Caco-2 (cell line): ENCODE results near the gene FBN3. TPM values are rescaled to one million over a fixed set of nuclear protein-coding genes. Genes with fewer than 3 reads are reported as not detected.
A peak's percentile ranks its signal among the peaks of the same experiment; 100 is the strongest.

Experiments
- BruUV-seq: library from RNA; stranded (reverse); fragments of 400-500 nt; replicated peaks from 2 replicates; lab custom pipeline; 2021; lab: Mats Ljungman, UMichigan
- CTCF ChIA-PET: fragments of 300-600 bp; sonication (Branson Sonifier 250); formaldehyde crosslinking; loops from one replicate; lab custom pipeline; 2022; ENCODE audit warnings: antibody characterized with exemption; lab: Charles Lee
- POLR2A ChIA-PET: fragments of 300-600 bp; sonication (Branson Sonifier 250); formaldehyde crosslinking; loops from one replicate; lab custom pipeline; 2022; ENCODE audit warnings: antibody characterized with exemption; lab: Charles Lee
- DNase-seq, 2 experiments: peaks; one replicate each; pipeline versions ENCODE4 v3.0.0 to v3.0.0-alpha.2; 2020 to 2022
- H3K27me3 ChIP-seq: replicated peaks from 2 replicates; pipeline ENCODE4 v1.6.0; 2011; ENCODE audit warnings: low read length; ENCODE audit not compliant: control insufficient read depth, insufficient read depth
- H3K36me3 ChIP-seq: 2 replicates; pipeline ENCODE4 v1.5.1; 2011; ENCODE audit warnings: low read length; ENCODE audit not compliant: control insufficient read depth, insufficient read depth
- H3K4me1 ChIP-seq: fragments of 250-450 bp; sonication (Bioruptor Pico); 2 replicates; pipeline ENCODE4 v1.5.1; 2020; ENCODE audit warnings: mild to moderate bottlenecking
- H3K4me3 ChIP-seq: 2 replicates; pipeline ENCODE4 v1.5.1; 2011; ENCODE audit warnings: low read depth, mild to moderate bottlenecking, control low read depth, low read length
- H3K9me3 ChIP-seq: fragments of 250-450 bp; sonication (Bioruptor Pico); 2 replicates; pipeline ENCODE4 v1.5.1; 2020; ENCODE audit warnings: mild to moderate bottlenecking, moderate library complexity
- H3K27ac Mint-ChIP-seq: one replicate; pipeline ENCODE4 v1.8.0; 2022; ENCODE audit warnings: mixed read lengths; ENCODE audit not compliant: unreplicated experiment
- H3K27me3 Mint-ChIP-seq: one replicate; pipeline ENCODE4 v1.8.0; 2022; ENCODE audit warnings: mixed read lengths; ENCODE audit not compliant: insufficient read depth, unreplicated experiment
- H3K36me3 Mint-ChIP-seq: one replicate; pipeline ENCODE4 v1.8.0; 2022; ENCODE audit warnings: mild to moderate bottlenecking, mixed read lengths; ENCODE audit not compliant: insufficient read depth, unreplicated experiment
- H3K4me1 Mint-ChIP-seq: one replicate; pipeline ENCODE4 v1.8.0; 2022; ENCODE audit warnings: low read depth, mixed read lengths; ENCODE audit not compliant: unreplicated experiment
- H3K4me3 Mint-ChIP-seq: one replicate; pipeline ENCODE4 v1.8.0; 2022; ENCODE audit warnings: mild to moderate bottlenecking, moderate library complexity, mixed read lengths; ENCODE audit not compliant: unreplicated experiment
- H3K9me3 Mint-ChIP-seq: one replicate; pipeline ENCODE4 v1.8.0; 2022; ENCODE audit warnings: mixed read lengths; ENCODE audit not compliant: unreplicated experiment
- intact Hi-C: fragments of 100-400 bp; cut with micrococcal nuclease; formaldehyde crosslinking; loops from one replicate; pipeline ENCODE4 v1.10.0; 2022; ENCODE audit not compliant: unreplicated experiment
- total RNA-seq: library from RNA; stranded (reverse); gene quantifications from 2 replicates; pipeline ENCODE4 v1.2.3, GENCODE V29; 2022
- TF ChIP-seq, protein P1 (sequence below), 2 experiments: fragments of 200-600 bp in 1 of 2; IDR thresholded peaks; 1 replicate in 1 of 2; 2 replicates in 1 of 2; pipeline versions ENCODE4 v1.5.1 to v1.8.0; 2011 to 2022; ENCODE audit warnings: antibody characterized with exemption in 1 of 2, control low read depth in 1 of 2, inconsistent platforms in 1 of 2, low read depth in 1 of 2, low read length in 1 of 2, mild to moderate bottlenecking in 1 of 2, moderate library complexity in 1 of 2; ENCODE audit not compliant: insufficient read depth in 1 of 2, severe bottlenecking in 1 of 2, unreplicated experiment in 1 of 2

The FBN3 gene
- total RNA-seq, 1 experiment from 2014 or later, result 16.4 TPM

GRCh38 chr19:8052464-8052859, 96.9 kb downstream of the FBN3 start, which contains the start of gene CCL25:
Gene CCL25 (plus strand): TSS chr19:8052760. CDS start chr19:8053050, 290 bp downstream.
- no TSS peak for BruUV-seq
- H3K27me3 Mint-ChIP-seq, result no peaks in the 10 kb centered on the region
- no peaks in the 10 kb centered on the region for H3K9me3 Mint-ChIP-seq
- no peaks in the 10 kb centered on the region for H3K36me3 ChIP-seq
- DNase-seq, result no peak
- TF ChIP-seq, protein P1, sequence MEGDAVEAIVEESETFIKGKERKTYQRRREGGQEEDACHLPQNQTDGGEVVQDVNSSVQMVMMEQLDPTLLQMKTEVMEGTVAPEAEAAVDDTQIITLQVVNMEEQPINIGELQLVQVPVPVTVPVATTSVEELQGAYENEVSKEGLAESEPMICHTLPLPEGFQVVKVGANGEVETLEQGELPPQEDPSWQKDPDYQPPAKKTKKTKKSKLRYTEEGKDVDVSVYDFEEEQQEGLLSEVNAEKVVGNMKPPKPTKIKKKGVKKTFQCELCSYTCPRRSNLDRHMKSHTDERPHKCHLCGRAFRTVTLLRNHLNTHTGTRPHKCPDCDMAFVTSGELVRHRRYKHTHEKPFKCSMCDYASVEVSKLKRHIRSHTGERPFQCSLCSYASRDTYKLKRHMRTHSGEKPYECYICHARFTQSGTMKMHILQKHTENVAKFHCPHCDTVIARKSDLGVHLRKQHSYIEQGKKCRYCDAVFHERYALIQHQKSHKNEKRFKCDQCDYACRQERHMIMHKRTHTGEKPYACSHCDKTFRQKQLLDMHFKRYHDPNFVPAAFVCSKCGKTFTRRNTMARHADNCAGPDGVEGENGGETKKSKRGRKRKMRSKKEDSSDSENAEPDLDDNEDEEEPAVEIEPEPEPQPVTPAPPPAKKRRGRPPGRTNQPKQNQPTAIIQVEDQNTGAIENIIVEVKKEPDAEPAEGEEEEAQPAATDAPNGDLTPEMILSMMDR (IDR thresholded peaks at IDR 0.05; ENCODE audit: insufficient read depth in 1 of 2, low read depth in 1 of 2, low read length in 1 of 2, severe bottlenecking in 1 of 2, unreplicated experiment in 1 of 2), result no peak
- no peaks in the 10 kb centered on the region for H3K9me3 ChIP-seq
- no peaks in the 10 kb centered on the region for H3K36me3 Mint-ChIP-seq
- POLR2A ChIA-PET, result interaction anchor here (0.6 kb wide), 1 partner anchor 80 kb away, joined by 3 read pairs; no protein-coding TSS in a partner anchor
- CTCF ChIA-PET, result interaction anchor here (0.5 to 0.6 kb wide), 2 partner anchors 328 to 526 kb away, joined by 4 read pairs; no protein-coding TSS in a partner anchor
- no peak within 1 kb of the TSS for H3K4me3 ChIP-seq
- H3K4me3 Mint-ChIP-seq, result no peak within 1 kb of the TSS
- H3K27ac Mint-ChIP-seq, result no peak within 1 kb of the TSS
- peaks cover 4% of the 10 kb centered on the region; the same call in 1 of the 2 replicates for H3K4me1 ChIP-seq
- H3K4me1 Mint-ChIP-seq, result peaks cover 7% of the 10 kb centered on the region
- intact Hi-C loops, result no loop called here
- no peaks in the 10 kb centered on the region for H3K27me3 ChIP-seq

- Histone ChIP-seq H3K4me3 (peak overlapping the region; percentile 37), H3K36me3 (no peaks in the 10 kb centered on the region), H3K4me1 (peaks cover 4% of the 10 kb centered on the region; the same call in 1 of the 2 replicates), H3K9me3 (no peaks in the 10 kb centered on the region), H3K27me3 (no peaks in the 10 kb centered on the region)
- CTCF ChIA-PET, result no interaction called here
- BruUV-seq, result no TSS peak
- Mint-ChIP-seq H3K4me3 (peak overlapping the region; percentile 63), H3K27ac (peak overlapping the region; percentile 42), H3K36me3 (no peaks in the 10 kb centered on the region), H3K27me3 (no peaks in the 10 kb centered on the region), H3K4me1 (peaks cover 7% of the 10 kb centered on the region), H3K9me3 (no peaks in the 10 kb centered on the region)
- DNase-seq, result peak; percentile 81 to 92
- POLR2A ChIA-PET, result no interaction called here
- intact Hi-C loops, result no loop called here
- TF ChIP-seq, protein P1 (IDR thresholded peaks at IDR 0.05; ENCODE audit: insufficient read depth in 1 of 2, low read depth in 1 of 2, low read length in 1 of 2, severe bottlenecking in 1 of 2, unreplicated experiment in 1 of 2), result no peak
Measured at GRCh38 chr19:8050274-8051096, 98.9 kb downstream of the FBN3 start.

GRCh38 chr19:8046569-8047165, 102.7 kb downstream of the FBN3 start:
- TF ChIP-seq, protein P1 (IDR thresholded peaks at IDR 0.05; ENCODE audit: insufficient read depth in 1 of 2, low read depth in 1 of 2, low read length in 1 of 2, severe bottlenecking in 1 of 2, unreplicated experiment in 1 of 2), result no peak
- peaks cover 4% of the 10 kb centered on the region; the same call in 1 of the 2 replicates for H3K4me1 ChIP-seq
- ChIA-PET CTCF (interaction anchor here (0.6 kb wide), 1 partner anchor 21 kb away, joined by 6 read pairs; no protein-coding TSS in a partner anchor), POLR2A (no interaction called here)
- Mint-ChIP-seq H3K36me3 (no peaks in the 10 kb centered on the region), H3K4me1 (no peaks in the 10 kb centered on the region), H3K27ac (no peak overlapping the region), H3K9me3 (no peaks in the 10 kb centered on the region), H3K27me3 (no peaks in the 10 kb centered on the region), H3K4me3 (no peak overlapping the region)
- no peaks in the 10 kb centered on the region for H3K27me3 ChIP-seq
- no peaks in the 10 kb centered on the region for H3K9me3 ChIP-seq
- BruUV-seq, result no TSS peak
- intact Hi-C loops, result no loop called here
- H3K4me3 ChIP-seq, result no peak overlapping the region
- DNase-seq, result no peak
- H3K36me3 ChIP-seq, result no peaks in the 10 kb centered on the region
